ENCODE results near the gene GALNT2.

GRCh38 chr1:230037261-230037660, 29.8 kb upstream of the GALNT2 start:
- TF ChIP-seq YY1 (IDR thresholded peaks at IDR 0.05; ENCODE audit: insufficient read depth, insufficient read length) = no peak
- TF ChIP-seq ZNF274 (IDR thresholded peaks at IDR 0.05; ENCODE audit: low read depth, low read length) = no peak
- no peak for TF ChIP-seq SUZ12 (IDR thresholded peaks at IDR 0.05; ENCODE audit: extremely low read depth, insufficient read depth, insufficient read length)
